SK-N-SH (cell line): ENCODE data around the gene DEPDC4. TPM values are rescaled to one million over a fixed set of nuclear protein-coding genes. Genes with fewer than 3 reads are reported as not detected.
"Not testable (repeated sequence)": the region's sequence is repeated elsewhere in the genome, so short reads cannot be mapped to it uniquely, and the experiment has no call there.

ENCODE experiments used
- CTCF ChIA-PET: fragments of 300-600, 350-600 bp; formaldehyde crosslinking; extraction: SDS; loops from one replicate; lab custom pipeline; 2021; lab: Yijun Ruan, JAX
- POLR2A ChIA-PET: fragments of 350-600 bp; sonication (Branson Sonifier 250); formaldehyde crosslinking; extraction: SDS; loops from one replicate; lab custom pipeline; 2020; ENCODE audit warnings: antibody characterized with exemption, inconsistent platforms; lab: Yijun Ruan, JAX
- DNase-seq: peaks from one replicate; pipeline ENCODE4 v3.0.0; 2012
- H2AFZ ChIP-seq: fragments of 200-600 bp; sonication (generic); 2 replicates; pipeline ENCODE4 v1.8.1; 2016; ENCODE audit warnings: antibody characterized with exemption, mild to moderate bottlenecking, low read depth
- H3F3A ChIP-seq: fragments of 200-600 bp; sonication (generic); replicated peaks from 2 replicates; pipeline ENCODE3; 2016; ENCODE audit warnings: antibody characterized with exemption, mild to moderate bottlenecking; ENCODE audit not compliant: insufficient read depth
- H3K27ac ChIP-seq, 2 experiments: fragments of 200-500 bp in 1 of 2; fragments of 200-600 bp in 1 of 2; sonication (Bioruptor generic) in 1 of 2; sonication (generic), shearing (Covaris generic) in 1 of 2; 2 replicates each; pipeline versions ENCODE4 v1.5.1 to v1.6.1; 2014 to 2016; ENCODE audit warnings: low read depth in 2 of 2, inconsistent platforms in 1 of 2, low read length in 1 of 2, mild to moderate bottlenecking in 1 of 2, mixed read lengths in 1 of 2
- H3K27me3 ChIP-seq: fragments of 200-600 bp; sonication (generic), shearing (Covaris generic); 2 replicates; pipeline ENCODE4 v1.6.1; 2016; ENCODE audit warnings: mixed run types; ENCODE audit not compliant: insufficient read depth
- H3K36me3 ChIP-seq, 2 experiments: fragments of 200-500 bp in 1 of 2; fragments of 200-600 bp in 1 of 2; sonication (Bioruptor generic) in 1 of 2; sonication (generic) in 1 of 2; replicated peaks in 1 of 2; 2 replicates each; pipeline versions ENCODE3 to v1.5.1; 2014 to 2016; ENCODE audit warnings: low read length in 1 of 2, mild to moderate bottlenecking in 1 of 2; ENCODE audit not compliant: insufficient read depth in 2 of 2, control insufficient read depth in 1 of 2
- H3K4me1 ChIP-seq, 2 experiments: fragments of 200-500 bp in 1 of 2; fragments of 200-600 bp in 1 of 2; sonication (Bioruptor generic) in 1 of 2; sonication (generic), shearing (Covaris generic) in 1 of 2; 2 replicates each; pipeline versions ENCODE4 v1.5.1 to v1.6.1; 2014 to 2016; ENCODE audit warnings: low read depth in 1 of 2, low read length in 1 of 2, mixed run types in 1 of 2; ENCODE audit not compliant: insufficient read depth in 2 of 2, control insufficient read depth in 1 of 2
- H3K4me2 ChIP-seq: fragments of 200-600 bp; sonication (generic), shearing (Covaris generic); 2 replicates; pipeline ENCODE4 v1.6.1; 2017; ENCODE audit warnings: mixed run types
- H3K4me3 ChIP-seq, 2 experiments: fragments of 200-500 bp in 1 of 2; fragments of 200-600 bp in 1 of 2; sonication (Bioruptor generic) in 1 of 2; sonication (generic), shearing (Covaris generic) in 1 of 2; 2 replicates each; pipeline versions ENCODE4 v1.5.1 to v1.8.1; 2014 to 2016; ENCODE audit warnings: low read depth in 2 of 2, inconsistent platforms in 1 of 2, low read length in 1 of 2, mild to moderate bottlenecking in 1 of 2, mixed read lengths in 1 of 2, moderate library complexity in 1 of 2
- H3K79me2 ChIP-seq: fragments of 200-600 bp; sonication (generic); 2 replicates; pipeline ENCODE4 v1.8.1; 2017; ENCODE audit warnings: mild to moderate bottlenecking; ENCODE audit not compliant: insufficient read depth
- H3K9ac ChIP-seq: fragments of 200-600 bp; sonication (generic); 2 replicates; pipeline ENCODE4 v1.6.1; 2017; ENCODE audit warnings: mixed run types
- H3K9me2 ChIP-seq: fragments of 200-600 bp; sonication (generic); 2 replicates; pipeline ENCODE4 v1.6.1; 2017; ENCODE audit warnings: mixed run types
- H3K9me3 ChIP-seq: fragments of 200-600 bp; sonication (generic); 2 replicates; pipeline ENCODE4 v1.6.1; 2017; ENCODE audit warnings: mixed run types, mild to moderate bottlenecking, moderate library complexity
- H4K20me1 ChIP-seq: fragments of 200-600 bp; sonication (generic); 2 replicates; pipeline ENCODE4 v1.6.1; 2017; ENCODE audit warnings: mild to moderate bottlenecking, mixed run types; ENCODE audit not compliant: insufficient read depth
- CHD2 ChIP-seq: fragments of 150-350 bp; IDR thresholded peaks from 2 replicates; pipeline ENCODE4 v1.6.1; 2018; ENCODE audit warnings: low read length; ENCODE audit not compliant: partially characterized antibody
- ELF1 ChIP-seq: IDR thresholded peaks from 2 replicates; pipeline ENCODE4 v1.4.0; 2012
- EP300 ChIP-seq, 2 experiments: IDR thresholded peaks; 2 replicates each; pipeline versions ENCODE4 v1.4.0 to v1.6.1; 2012; ENCODE audit warnings: borderline replicate concordance in 1 of 2, low read depth in 1 of 2, low read length in 1 of 2
- GABPA ChIP-seq: IDR thresholded peaks from 2 replicates; pipeline ENCODE4 v1.4.0; 2012; ENCODE audit warnings: low read depth, mild to moderate bottlenecking
- JUND ChIP-seq: IDR thresholded peaks from 2 replicates; pipeline ENCODE4 v1.4.0; 2012
- MXI1 ChIP-seq: IDR thresholded peaks from 2 replicates; pipeline ENCODE4 v1.6.1; 2012; ENCODE audit warnings: mild to moderate bottlenecking, low read depth, low read length, improper control_type of control experiment
- NFIC ChIP-seq: IDR thresholded peaks from 2 replicates; pipeline ENCODE4 v1.4.0; 2012; ENCODE audit warnings: borderline replicate concordance
- RFX5 ChIP-seq: IDR thresholded peaks from 2 replicates; pipeline ENCODE4 v1.6.1; 2012; ENCODE audit warnings: mild to moderate bottlenecking, improper control_type of control experiment, low read length
- SIN3A ChIP-seq: IDR thresholded peaks from 2 replicates; pipeline ENCODE4 v1.6.1; 2012; ENCODE audit warnings: low read depth, mild to moderate bottlenecking, low read length, moderate library complexity, borderline replicate concordance
- TAF1 ChIP-seq: IDR thresholded peaks from 2 replicates; pipeline ENCODE4 v1.6.1; 2012; ENCODE audit warnings: low read depth, mild to moderate bottlenecking, low read length, moderate library complexity, borderline replicate concordance
- TCF12 ChIP-seq: IDR thresholded peaks from 2 replicates; pipeline ENCODE4 v1.4.0; 2012
- TEAD4 ChIP-seq: IDR thresholded peaks from 2 replicates; pipeline ENCODE4 v1.4.0; 2012; ENCODE audit warnings: mild to moderate bottlenecking, borderline replicate concordance; ENCODE audit not compliant: insufficient read depth
- YY1 ChIP-seq: IDR thresholded peaks from 2 replicates; pipeline ENCODE4 v1.4.0; 2012; ENCODE audit warnings: low read depth, mild to moderate bottlenecking
- WGBS: methylation state at CpG from one replicate; pipeline ENCODE4 v1.1.6; 2017; ENCODE audit warnings: low lambda C conversion rate; 5-methylcytosine and 5-hydroxymethylcytosine counted together
- polyA plus RNA-seq, 3 experiments: library from polyadenylated mRNA; depleted of rRNA; stranded (reverse); fragments of >200 nt; gene quantifications; 2 replicates each; pipeline ENCODE4 v1.2.3, GENCODE V29; 2012
- TF ChIP-seq, protein P1 (sequence below): IDR thresholded peaks from 2 replicates; pipeline ENCODE4; 2012
- TF ChIP-seq, protein P2 (sequence below): IDR thresholded peaks from 2 replicates; pipeline ENCODE4 v1.4.0; 2012; ENCODE audit warnings: low read depth, borderline replicate concordance

Gene DEPDC4
- 0.76 and 1.7 TPM in 2 replicates for polyA plus RNA-seq (2012; rRNA removed)
- polyA plus RNA-seq (2012; cell fraction: cytosol; rRNA removed): 1.7 and 2.4 TPM in 2 replicates
- 0.35 and 1.1 TPM in 2 replicates for polyA plus RNA-seq (2012; cell fraction: nucleus; rRNA removed)

DNA sequence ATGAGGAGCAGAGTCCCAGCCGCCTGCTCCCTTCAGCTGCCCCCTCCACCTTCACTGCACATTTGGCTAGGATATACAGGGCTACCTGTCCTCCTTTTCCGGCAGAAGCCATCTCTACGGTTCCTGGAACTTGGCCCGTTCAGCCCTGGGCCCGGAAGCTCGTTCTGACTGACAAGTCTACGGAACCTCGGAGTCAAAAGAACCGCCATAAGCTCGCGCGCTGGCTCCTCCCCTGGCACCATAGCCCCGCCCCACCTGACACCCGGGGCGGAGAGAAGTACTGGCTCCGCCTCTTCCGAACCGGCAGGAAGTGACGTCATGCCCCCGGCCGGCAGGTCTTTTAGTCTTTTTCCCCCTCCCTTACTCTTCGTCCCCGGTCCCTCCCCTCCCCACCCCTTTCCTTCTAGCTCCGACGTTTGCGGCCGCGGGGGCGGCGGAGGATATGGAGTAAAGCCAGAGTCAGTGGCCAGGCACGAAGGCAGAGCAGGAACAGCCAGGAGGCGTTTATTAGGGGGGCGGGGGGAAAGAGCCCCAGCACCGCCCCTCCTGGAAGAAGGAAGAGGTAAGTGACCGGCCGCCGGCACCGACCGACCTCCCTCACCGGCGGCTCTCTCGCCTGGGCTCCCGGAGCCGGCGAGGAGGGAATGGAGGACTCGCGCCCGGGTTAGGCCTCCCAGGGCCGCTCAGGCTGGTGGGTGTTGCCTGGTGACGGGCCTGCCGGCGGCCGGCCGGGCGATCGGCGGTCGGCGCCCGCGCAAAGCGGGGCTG is at the start of gene DEPDC4, which contains the start of gene SCYL2:
Gene DEPDC4 (minus strand): TSS at position 245 of the 768 bp plus-strand sequence. CDS start 3 bp downstream, at position 242.
Gene SCYL2 (plus strand): TSS at position 343 of the 768 bp plus-strand sequence. CDS start 15,794 bp downstream, outside the sequence.
- no peaks in the 10 kb centered on the region for H3K27me3 ChIP-seq
- ChIA-PET POLR2A (interaction anchor here (0.6 to 2.1 kb wide), 3 partner anchors 12 to 1597 kb away, joined by 3 to 11 read pairs (median 3); partner anchors contain the start of gene ACTR6), CTCF (interaction anchor here (0.8 to 1.0 kb wide), 2 partner anchors 48 to 288 kb away, joined by 4 read pairs; no protein-coding TSS in a partner anchor)
- peaks cover 2 to 3% of the 10 kb centered on the region in 2 experiments for H3K36me3 ChIP-seq
- peaks cover 26% of the 10 kb centered on the region for H4K20me1 ChIP-seq
- peak within 1 kb of the TSS; percentile 79 to 88 for H3K4me3 ChIP-seq
- TF ChIP-seq TEAD4 (no peak), YY1 (peak; percentile 54; the same call in 1 of the 2 replicates), TAF1 (peak; percentile 59), EP300 (IDR thresholded peaks at IDR 0.05; ENCODE audit: borderline replicate concordance in 1 of 2, low read depth in 1 of 2, low read length in 1 of 2) (no peak; a peak in 2 of 4 replicates), CHD2 (peak; percentile 2), ELF1 (no peak), MXI1 (peak; percentile 38), GABPA (peak; percentile 79), TCF12 (no peak), RFX5 (0 out of 2 replicates have a peak, but pooled peaks have one; percentile 51), SIN3A (peak; percentile 41), NFIC (peak; percentile 47)
- TF ChIP-seq, protein P1, sequence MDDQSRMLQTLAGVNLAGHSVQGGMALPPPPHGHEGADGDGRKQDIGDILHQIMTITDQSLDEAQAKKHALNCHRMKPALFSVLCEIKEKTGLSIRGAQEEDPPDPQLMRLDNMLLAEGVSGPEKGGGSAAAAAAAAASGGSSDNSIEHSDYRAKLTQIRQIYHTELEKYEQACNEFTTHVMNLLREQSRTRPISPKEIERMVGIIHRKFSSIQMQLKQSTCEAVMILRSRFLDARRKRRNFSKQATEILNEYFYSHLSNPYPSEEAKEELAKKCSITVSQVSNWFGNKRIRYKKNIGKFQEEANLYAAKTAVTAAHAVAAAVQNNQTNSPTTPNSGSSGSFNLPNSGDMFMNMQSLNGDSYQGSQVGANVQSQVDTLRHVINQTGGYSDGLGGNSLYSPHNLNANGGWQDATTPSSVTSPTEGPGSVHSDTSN: peak; percentile 77
- TF ChIP-seq, protein P2, sequence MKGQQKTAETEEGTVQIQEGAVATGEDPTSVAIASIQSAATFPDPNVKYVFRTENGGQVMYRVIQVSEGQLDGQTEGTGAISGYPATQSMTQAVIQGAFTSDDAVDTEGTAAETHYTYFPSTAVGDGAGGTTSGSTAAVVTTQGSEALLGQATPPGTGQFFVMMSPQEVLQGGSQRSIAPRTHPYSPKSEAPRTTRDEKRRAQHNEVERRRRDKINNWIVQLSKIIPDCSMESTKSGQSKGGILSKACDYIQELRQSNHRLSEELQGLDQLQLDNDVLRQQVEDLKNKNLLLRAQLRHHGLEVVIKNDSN: peak; percentile 3; the same call in 1 of the 2 replicates
- peak within 1 kb of the TSS; percentile 84 for H3K4me2 ChIP-seq
- peak within 1 kb of the TSS; percentile 89 to 93 for H3K27ac ChIP-seq
- H2AFZ ChIP-seq: peak within 1 kb of the TSS; percentile 95
- no peaks in the 10 kb centered on the region for H3K9me3 ChIP-seq
- no peaks in the 10 kb centered on the region for H3K9me2 ChIP-seq
- peaks cover 47% of the 10 kb centered on the region for H3K79me2 ChIP-seq
- H3K9ac ChIP-seq: peak within 1 kb of the TSS; percentile 91
- H3F3A ChIP-seq: peaks cover 6% of the 10 kb centered on the region
- H3K4me1 ChIP-seq: peaks cover 12 to 13% of the 10 kb centered on the region in 2 experiments; a peak in 3 of 4 replicates
- WGBS: 2% methylated on average over 24 of the region's 62 CpGs
- peak; percentile 94 for DNase-seq

DNA sequence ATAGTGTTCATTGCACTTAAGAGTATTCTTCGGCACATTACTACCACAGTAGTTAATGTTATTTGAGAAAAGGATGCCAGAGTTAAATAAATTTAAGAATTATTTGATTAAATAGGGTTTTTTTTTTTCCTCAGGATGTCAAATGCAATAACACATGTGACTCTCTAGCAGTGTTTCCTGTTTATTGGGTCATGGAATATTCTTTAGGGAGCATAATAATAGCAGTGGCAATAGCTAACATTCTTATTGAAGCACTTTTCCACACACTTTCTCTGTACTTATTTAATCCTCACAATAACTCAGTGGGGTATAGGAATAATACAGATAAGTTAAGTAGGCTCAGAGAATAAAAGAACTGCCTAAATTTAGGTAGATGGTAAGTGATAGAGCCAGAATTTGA is 44.4 kb upstream of the DEPDC4 start:
- H3K9ac ChIP-seq: no peak overlapping the region
- CTCF ChIA-PET: interaction anchor here (1.4 kb wide), 1 partner anchor 243 kb away, joined by 3 read pairs; no protein-coding TSS in a partner anchor

DNA sequence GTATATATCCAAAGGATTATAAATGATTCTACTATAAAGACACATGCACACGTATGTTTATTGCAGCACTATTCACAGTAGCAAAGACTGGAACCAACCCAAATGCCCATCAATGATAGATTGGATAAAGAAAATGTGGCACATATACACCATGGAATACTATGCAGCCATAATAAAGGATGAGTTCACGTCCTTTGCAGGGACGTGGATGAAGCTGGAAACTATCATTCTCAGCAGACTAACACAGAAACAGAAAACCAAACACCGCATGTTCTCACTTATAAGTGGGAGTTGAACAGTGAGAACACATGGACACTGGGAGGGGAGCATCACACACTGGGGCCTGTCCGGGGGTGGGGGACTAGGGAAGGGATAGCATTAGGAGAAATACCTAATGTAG is 41.3 kb upstream of the DEPDC4 start:
- POLR2A ChIA-PET, H2AFZ ChIP-seq, CTCF ChIA-PET, H4K20me1 ChIP-seq, H3K9ac ChIP-seq, H3K27ac ChIP-seq, H3K9me2 ChIP-seq, H3F3A ChIP-seq, DNase-seq, H3K4me3 ChIP-seq, H3K79me2 ChIP-seq, H3K4me2 ChIP-seq, H3K27me3 ChIP-seq, H3K4me1 ChIP-seq, H3K9me3 ChIP-seq: not testable (repeated sequence)
- peaks cover 20 to 51% of the 10 kb centered on the region in 2 experiments for H3K36me3 ChIP-seq
- WGBS: 98% methylated on average over 5 of the region's 5 CpGs

More for the DNA sequence above, 44.4 kb upstream of the DEPDC4 start:
- Histone ChIP-seq H3K4me3 (no peak overlapping the region), H3K27me3 (no peaks in the 10 kb centered on the region), H3K27ac (no peak overlapping the region), H3K9me3 (no peaks in the 10 kb centered on the region), H3K9me2 (no peaks in the 10 kb centered on the region), H3K79me2 (no peaks in the 10 kb centered on the region), H4K20me1 (no peaks in the 10 kb centered on the region), H3K4me2 (no peak overlapping the region), H3F3A (peaks cover 5% of the 10 kb centered on the region), H3K4me1 (no peaks in the 10 kb centered on the region), H3K36me3 (peaks cover 38 to 47% of the 10 kb centered on the region in 2 experiments), H2AFZ (no peak overlapping the region)
- no peak for DNase-seq
- TF ChIP-seq CHD2: no peak
- TF ChIP-seq JUND: no peak
- TF ChIP-seq TCF12: no peak
- no peak for TF ChIP-seq ELF1
- WGBS: 93% methylated on average over 1 of the region's 1 CpG
- POLR2A ChIA-PET: no interaction called here
